Testis (tissue), 2 donors: ENCODE data around the gene VWA8.

Experiments used
- CTCF ChIP-seq, 3 experiments: fragments of 450-650 bp in 2 of 3; fragments of 200-600 bp in 1 of 3; sonication (generic) in 1 of 3; IDR thresholded peaks; one replicate each; pipeline ENCODE4 v1.5.1; 2016 to 2019; ENCODE audit warnings: antibody characterized with exemption in 3 of 3, mild to moderate bottlenecking in 2 of 3, moderate library complexity in 1 of 3
- POLR2A ChIP-seq: fragments of 450-650 bp; IDR thresholded peaks from one replicate; pipeline ENCODE4 v1.6.1; 2017; ENCODE audit warnings: antibody characterized with exemption, mild to moderate bottlenecking, moderate library complexity

- TF ChIP-seq POLR2A (no peak), CTCF (IDR thresholded peaks at IDR 0.05) (no peak)
Observed at GRCh38 chr13:41682001-41682400, 278.9 kb downstream of the VWA8 start.
